GM21825 (cell line): Measurements from ENCODE around the gene MPRIP.
"Not testable (repeated sequence)": the region's sequence is repeated elsewhere in the genome, so short reads cannot be mapped to it uniquely, and the experiment has no call there.

Experiments used
- ATAC-seq: cut with Tn5 transposase; IDR thresholded peaks from one replicate; pipeline ENCODE4 v1.9.1; 2021; ENCODE audit warnings: mild to moderate bottlenecking, moderate library complexity; ENCODE audit not compliant: unreplicated experiment

MPRIP gene

DNA sequence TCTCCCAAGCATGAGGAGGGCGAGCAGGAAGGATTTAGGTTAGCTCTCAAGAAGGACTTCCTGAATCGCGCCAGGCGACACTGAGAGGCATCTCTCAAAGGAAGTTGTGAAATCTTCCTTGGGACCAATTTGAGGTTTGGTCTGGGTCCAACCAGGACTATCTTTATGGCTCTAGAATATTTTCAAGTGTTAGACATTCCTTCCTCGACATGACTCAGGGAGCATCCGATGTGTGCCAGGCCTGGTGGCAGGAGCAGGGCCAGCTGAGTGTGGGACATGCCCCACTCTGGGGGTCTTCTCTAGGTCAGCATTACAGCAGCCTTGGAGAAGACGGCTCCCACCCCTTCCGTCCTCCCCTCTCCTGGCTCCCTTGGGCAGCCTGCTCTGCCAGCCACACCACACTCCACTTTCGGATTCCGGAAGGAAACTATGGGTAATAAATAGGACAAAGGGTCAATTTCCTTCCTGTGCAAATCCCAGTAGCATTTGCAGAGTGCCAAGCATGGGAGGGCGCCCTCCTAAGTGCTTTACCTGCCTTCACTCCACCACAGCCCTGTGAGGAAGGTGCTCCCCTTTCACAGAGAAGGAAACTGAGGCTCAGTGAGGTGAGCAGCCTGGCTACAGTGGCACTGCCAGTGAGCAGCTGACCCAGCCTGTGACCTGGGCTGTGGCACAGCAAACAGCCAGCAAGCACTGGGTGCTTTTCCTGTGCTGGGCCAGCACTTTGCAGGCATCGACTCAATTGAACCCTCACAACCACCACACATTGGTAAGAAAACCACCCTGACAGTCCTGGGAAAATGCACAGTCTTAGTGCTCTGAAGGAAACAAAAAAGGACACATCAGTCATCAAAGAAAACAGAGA lies 31.0 kb upstream of the MPRIP start:
- not testable (repeated sequence) for ATAC-seq

DNA sequence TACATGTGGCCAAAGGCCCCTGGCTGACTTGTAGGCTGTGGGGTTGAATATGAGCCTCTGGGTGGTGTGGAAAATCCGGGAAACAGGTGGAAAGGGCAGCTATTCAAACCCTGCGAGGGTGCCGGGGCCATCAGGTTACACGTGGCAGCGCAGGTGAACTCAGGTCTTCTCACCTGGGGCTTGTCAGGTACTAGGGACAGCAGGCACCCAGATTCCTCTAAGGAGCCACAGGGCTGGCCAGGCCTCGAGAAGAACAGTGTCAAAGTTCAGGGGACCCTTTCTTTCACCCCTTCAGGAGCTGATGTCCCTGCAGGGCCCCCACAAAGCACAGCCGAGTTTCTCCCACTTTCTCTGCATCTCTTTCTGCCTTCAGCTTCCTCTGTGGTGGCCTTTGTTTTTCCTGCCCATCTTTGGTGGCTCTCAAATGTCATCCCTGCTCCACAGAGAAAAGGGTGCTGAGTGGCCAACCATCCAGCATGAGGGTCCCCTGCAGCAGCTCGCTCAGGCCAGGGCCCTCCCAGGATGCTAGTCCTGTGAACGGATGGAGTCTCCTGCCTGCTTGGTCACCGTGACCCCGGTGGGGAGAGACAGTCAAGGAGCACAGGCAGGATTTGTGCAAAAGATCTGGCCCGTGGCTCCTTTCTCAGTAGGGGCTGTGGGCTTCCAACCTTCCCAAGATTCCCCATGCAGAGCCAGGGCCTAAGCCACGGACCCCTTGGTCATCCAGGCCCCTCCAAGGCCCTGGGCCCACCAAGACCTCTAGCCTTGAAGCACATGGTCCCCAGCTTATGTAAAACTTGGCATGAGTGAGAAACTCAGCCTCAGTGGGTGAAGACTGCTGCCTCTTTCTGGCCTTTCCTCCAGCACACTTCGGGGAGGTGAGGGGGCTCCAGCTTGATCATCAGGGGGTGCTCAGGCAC lies 28.2 kb upstream of the MPRIP start:
- ATAC-seq, result not testable (repeated sequence)

DNA sequence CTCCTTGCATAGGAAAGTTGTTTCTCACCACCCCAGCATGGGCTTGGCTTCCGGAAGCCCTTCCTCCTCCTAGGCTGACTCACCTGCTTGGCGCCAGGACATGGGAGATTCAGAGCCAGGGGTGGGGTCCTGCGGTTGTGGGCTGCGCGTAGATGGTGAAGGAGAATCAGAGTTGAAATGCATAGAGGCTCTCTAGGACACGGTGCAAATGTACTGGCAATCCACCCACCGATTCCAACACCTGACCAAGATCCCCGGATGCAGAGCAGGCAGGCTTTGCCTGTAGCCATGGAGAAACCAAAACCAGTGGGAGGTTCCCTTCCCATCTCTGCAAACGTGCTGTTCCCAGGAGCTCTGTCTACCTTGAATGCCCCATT lies 27.5 kb upstream of the MPRIP start:
- not testable (repeated sequence) for ATAC-seq

DNA sequence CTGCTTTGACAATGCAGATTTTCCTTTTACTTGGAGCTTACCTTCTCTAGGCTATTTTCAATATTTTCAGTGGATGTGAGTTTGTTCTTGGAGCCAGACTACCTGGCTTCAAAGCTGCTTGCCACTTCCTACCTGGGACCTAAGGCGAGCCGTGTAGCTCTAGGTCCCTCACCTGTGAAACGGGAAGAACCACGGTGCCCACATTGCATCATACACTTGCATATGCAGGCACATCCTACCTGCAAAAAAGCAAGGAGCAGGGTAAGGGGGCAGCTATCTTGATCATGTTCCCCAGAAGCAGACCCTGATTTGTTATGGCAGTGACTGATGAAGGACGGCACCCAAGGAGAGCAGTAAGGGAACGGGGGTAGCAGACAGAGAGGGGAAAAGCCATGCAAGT lies 27.0 kb upstream of the MPRIP start:
- ATAC-seq, result no peak

DNA sequence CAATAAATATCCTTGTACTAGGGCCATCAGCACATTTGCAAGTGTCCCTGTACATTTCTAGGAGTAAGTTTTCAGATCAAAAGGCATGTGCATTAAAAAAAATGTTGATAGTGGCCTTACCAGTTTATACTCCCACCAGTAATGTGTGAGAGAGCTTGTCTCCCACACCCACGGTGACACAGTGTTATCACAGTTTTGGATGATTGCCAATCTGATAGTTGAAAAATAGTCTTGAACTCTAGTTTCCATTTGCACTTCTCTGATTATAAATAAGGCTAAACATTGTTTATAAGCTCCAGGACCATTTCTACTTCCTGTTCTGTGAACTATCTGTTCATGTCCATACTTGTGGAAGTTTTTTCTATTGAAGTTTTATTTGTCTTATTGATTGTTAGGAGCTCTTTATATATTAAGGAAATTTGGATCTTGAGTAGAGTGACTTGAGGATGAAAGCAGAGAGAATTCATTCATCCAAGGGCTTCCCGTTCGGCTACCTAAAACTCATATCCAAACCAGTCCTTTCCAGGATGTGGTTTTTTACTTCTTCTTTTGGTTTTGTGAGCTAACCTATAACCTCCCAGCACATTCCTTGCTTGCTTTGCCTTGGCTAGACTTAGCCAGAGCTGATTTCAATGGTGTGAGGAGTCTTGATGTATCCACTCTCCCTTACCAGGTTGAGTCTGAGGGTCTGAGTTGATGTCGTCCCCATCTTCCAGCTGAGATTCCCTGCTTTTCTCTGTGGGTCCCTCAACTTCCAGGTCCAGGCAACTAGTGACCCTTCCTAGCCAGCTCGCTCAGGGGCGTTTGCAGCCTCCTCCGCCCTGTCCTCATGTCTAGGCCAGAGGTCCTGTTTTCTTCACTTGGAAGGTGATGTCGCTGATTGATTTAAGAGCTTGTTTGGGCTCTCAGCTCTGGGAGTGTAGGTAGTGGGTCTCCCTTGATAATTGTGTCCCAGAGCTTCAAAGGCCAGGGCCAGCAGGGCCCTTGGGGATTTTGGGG lies 25.8 kb upstream of the MPRIP start:
- not testable (repeated sequence) for ATAC-seq

DNA sequence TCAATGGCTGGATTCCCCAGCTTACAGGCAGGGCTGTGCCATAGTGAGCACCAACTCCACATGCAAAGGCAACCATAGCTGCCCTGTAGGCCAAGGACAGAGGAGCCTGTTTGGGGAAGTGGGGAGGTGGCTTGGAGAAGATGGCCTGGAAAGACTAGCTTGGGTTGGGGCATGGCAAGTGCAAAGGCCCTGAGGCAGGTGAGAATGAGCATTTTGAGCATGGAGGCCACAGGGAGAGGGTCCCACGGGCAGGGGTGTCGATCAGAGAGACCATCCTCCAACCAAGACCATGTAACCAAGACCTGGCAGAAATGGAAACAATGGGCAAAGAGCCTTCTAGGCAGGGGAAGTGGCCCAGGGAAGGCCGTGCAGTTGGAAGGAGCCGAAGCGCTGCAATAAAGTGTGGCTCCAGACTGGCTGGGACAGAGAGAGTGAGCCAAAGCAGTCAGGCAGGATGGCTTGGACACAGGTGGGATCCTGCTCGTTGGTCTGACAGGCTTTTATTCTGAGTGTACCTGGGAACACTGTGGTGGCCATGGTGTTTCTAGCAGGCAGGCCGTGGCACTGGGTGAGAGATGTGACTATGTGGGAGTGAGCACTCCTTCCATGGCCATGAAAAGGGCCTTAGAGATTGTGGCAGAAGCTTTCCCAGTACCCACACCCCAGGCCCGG lies 24.8 kb upstream of the MPRIP start:
- ATAC-seq, result no peak

DNA sequence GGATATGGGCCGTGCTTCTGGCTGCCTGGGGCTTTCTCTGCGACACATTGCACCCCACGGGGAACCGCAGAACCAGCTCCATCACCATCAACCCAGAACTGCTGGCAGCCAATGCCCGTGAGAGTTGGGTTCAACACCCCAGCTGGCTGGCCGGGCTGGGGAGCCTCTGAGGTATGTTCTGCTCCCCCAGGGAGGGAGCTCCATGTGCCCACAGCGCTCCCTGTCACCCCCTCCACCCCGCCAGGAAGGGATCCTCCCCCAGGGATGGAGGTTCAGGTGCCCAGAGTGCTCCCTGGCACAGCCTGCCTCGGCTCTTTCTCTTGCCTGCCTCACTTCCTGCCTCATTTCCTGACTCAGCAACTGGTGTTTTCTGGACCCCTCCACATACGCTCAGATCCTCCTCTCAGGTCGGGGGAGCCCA lies 24.2 kb upstream of the MPRIP start:
- ATAC-seq, result no peak

DNA sequence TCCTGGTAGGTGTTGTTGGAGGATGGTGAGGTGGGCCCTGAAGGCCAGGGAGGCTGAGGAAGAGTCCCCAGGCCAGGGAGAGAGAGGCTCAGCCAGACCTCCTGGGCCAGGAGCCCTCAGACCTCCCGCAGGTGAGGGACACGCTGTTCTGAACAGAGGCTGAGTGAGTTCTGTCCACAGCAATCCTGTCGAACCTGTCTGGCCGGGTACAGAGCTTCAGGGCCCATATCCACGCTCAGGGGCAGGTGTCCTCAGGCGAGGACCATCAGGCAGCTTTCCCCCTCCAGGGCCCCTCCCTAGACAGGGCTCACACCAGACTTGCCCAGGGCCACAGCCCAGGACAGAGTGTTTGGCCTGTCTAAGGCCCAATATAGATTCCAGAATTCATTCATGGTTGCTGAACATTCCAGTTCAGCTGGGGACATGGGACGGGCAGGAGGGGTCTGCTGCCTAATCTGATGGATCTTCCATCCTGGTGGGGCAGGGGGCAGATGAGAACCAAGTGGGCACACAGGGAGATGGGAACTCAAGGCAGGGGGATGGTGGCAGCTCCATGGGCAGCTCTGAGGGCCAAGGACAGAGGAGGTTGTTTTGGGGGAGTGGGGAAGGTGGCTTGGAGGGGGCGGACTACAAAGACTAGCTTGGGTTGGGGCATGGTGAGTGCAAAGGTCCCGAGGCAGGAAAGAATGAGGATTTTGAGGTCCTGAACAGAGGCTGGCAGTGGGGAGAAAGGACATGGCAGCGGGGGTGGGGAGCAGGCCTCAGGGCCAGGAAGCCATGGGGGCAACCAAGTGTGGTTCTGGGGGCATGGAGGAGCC lies 23.4 kb upstream of the MPRIP start:
- no peak for ATAC-seq

DNA sequence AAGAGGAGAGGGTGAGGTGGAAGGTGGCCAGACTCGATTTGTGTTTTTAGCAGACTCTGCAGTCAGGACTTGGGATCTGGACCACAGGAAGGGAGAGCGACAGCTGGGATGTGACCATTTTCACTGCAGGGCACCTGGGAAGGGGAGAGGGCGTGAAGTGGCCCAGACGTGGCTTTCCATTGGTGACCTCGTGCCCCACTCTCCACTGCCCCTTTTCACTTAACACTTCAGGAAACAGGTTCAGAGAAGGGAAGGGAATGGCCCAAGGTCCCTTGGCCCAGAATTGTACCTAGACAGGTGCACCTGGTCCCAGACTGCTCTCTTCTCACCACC lies 22.9 kb upstream of the MPRIP start:
- ATAC-seq, result no peak

DNA sequence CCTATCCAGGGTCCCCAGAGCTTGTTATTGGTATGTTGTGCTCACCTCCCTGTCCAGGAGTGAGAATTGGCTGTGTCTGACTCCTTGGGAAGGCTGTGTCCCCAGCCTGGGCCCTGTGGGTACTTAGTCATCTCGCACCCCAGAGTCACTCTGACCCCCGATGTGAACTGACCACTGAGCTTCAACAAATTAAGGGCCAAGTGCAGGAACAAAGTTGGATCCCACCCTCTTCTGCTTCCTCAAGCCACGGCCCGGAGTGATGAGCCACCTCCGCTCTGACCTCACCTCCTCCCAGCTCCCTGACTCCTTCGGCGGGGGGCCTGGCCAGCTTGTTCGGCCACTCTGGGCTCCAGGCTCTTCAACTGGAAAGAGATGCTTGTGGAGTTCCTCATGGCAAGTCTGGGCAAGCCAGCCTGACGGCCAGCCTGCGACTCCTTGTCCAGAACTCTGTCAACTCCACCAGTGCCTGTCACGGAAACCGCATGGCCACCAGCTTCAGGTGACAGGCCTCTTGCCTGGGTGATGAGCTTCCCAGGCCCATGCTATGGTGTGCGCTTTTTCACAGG lies 22.3 kb upstream of the MPRIP start:
- ATAC-seq, result no peak

DNA sequence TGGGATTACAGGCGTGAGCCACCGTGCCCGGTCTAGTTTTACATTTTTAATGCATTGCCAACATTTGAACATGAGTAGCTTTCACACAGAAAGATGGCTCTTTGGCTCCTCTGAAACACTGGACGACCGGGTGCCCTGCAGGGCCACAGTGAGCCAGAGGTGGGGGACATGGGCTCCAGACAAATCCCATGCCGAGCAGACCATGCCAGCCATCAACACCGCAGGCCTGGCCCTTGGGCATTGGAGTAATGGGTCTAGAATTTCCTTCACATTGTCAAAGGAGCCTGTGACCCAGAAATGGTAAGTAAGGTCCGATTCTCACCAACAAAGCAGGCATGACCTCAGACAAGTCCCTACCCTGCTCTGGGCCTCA lies 21.4 kb upstream of the MPRIP start:
- no peak for ATAC-seq

DNA sequence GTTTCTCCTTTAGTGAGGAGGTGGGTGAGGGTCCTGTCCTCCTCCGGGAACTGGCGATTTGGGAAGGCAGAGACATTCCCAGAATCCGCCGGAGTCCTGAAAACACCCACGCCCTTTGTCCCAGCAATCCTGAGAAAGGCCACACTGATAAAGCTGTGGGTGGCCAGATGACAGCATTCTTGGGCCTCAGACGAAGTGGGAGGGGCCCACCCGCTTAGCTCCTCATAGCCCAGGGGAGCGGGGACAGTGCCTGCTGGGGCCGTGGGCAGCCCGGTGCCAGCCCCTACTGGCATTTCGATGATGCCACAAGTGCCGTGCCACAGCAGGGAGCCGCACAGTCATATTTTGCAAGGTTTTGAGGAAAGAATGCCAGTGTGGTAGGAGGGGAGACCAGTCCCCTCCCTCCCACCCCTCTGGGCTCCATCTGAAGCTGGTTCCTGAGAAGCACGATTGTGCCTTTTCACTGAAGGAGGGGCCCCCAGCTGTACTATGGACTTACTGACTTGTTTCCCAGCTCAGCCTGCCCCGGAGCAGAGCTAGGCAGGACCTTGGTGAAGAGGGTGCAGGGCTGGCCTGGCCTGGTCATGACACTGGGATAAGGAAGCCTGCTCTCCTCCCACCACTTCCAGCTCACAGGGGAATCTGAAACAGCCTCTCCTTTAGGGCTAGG lies 20.9 kb upstream of the MPRIP start:
- ATAC-seq, result no peak

DNA sequence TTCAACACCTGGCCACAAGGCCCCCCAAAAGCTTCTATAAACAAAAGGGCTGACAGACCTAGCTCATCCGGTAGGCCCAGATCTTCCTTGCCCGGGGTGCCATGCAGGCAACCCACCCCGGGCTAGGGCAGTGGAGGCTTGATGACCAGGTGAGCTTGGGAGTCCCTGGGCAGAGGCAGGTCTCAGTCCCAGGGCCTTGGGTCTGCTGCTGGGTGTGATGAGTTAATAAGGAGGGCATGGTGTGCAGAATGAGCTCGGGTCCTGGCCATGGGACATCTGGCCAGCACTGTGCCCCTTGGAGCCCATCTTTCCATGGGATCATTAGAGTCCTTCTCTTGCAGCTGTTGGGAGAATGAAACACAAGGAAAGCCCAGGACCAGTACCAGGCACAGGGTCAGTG lies 20.2 kb upstream of the MPRIP start:
- no peak for ATAC-seq

DNA sequence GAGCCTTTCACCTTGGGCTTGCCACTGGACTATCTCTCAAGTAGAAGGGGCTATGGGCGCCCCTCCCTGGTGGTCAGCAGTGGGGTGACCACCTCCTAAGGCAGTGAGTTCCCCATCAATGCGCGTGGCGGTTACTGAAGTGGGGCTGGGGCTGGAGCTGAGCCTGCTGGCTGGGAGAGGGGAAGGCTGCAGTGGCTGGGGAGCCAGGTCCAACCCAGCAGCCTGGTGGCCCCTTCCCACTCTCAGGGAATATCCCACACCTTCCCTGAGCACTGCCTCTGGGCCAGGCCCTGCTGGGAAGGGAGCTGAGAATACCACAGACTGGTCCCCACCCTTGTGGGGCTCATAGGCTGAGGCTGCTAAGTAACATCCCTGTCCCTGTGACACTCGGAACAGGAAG lies 19.8 kb upstream of the MPRIP start:
- ATAC-seq, result no peak

DNA sequence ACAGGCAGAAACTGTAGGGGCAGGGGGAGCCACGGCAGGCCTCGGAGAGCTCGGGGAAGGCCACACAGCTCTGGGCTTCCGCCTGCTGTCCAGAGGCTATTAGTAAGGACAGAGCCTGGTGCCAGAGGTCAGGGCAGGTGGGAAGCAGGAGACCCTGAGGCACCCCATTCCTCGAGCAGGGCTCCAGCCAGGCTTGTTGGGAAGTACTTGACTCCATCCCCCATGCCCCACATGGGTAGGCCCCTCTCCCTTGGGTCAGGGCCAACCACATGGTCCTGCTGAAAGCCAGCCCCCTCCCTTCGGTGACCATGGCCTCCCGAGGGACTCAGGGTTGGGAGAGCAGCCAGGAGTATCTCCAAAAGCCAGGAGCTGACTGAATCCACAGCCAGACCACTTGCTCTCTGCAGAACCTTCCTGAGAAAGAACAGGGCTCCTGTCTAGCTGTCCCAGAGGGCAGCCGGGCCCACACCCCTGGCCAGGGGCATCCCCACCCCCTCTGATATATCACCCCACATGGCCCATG lies 17.4 kb upstream of the MPRIP start:
- no peak for ATAC-seq

DNA sequence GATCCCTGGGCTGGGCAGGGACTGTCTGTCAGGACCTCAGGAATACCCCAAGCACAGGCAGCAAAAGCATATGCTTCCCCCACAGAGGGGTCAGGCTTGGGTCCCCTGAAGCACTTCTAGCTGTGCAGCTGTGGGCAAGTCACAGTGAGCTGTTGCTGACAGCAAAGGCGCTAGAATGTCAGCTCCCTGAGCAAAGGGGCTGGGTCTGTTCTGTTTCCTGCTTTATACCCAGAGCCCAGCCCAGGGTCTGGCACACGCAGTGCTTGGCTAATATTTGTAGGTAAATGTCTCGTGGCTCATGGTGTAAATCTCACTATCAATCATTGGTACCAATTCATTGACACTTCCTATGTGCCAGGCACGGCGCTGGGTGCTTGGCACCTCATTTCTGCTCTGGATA lies 16.6 kb upstream of the MPRIP start:
- no peak for ATAC-seq

DNA sequence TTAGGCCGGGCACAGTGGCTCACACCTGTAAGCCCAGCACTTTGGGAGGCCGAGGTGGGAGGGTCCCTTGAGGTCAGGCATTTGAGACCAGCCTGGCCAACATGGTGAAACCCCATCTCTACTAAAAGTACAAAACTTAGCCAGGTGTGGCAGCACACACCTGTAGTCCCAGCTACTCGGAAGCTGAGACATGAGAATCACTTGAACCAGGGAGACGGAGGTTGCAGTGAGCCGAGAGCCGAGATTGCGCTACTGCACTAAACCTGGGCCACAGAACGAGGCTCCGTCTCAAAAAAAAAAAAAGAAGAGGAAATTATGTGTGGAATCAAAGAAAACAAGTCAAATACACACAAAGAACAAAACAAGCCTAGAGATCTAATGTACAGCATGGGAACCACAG lies 16.1 kb upstream of the MPRIP start:
- no peak for ATAC-seq

DNA sequence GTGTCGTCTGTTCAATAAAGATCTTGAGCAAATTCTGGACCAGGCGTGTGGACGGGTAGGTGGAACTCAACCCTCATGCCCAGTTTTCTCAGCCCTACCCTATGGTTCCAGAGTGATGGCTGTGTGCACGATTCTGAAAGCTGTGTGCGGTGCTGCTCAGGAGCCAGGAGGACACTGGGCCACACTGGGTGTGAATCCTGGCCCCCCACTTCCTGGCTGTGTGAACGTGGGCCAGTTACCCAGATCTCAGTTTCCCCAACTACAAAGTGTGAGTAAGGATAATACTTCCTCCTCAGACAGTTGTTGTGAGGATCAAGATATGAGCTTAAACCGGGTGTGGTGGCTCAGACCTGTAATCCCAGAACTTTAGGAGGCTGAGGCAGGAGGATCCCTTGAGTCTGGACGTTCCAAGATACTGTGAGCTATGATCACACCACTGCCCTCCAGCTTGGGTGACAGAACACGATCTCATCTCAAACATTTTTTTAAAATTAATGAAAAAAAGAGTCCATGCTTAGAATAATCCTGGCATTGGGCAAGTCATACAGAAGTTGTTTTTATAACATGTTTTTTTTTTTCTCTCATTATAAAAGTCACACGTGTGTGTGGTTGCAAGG lies 14.7 kb upstream of the MPRIP start:
- no peak for ATAC-seq
